Stimulated activated effector memory CD8-positive, alpha-beta T cell treated with anti-CD3 and anti-CD28 coated beads, Interleukin-12 subunit alpha, Interleukin-12 subunit beta, amount 100 ng/mL, for 72 hours (primary cell): ENCODE measurements around the gene TCTA.

Source experiments
- ATAC-seq: fragments of 150-1000 bp; cut with Tn5 transposase; 2 replicates; pipeline ENCODE4 v1.10.0; 2021
- DNase-seq, 2 donors: peaks; one replicate each; pipeline ENCODE4 v3.0.0; 2021 to 2022; ENCODE audit warnings: low spot score in 2 of 2
- H3K27ac Mint-ChIP-seq: one replicate; pipeline ENCODE4 v1.8.0; 2022; ENCODE audit warnings: mild to moderate bottlenecking, mixed read lengths
- H3K36me3 Mint-ChIP-seq: one replicate; pipeline ENCODE4 v1.8.0; 2022; ENCODE audit warnings: mild to moderate bottlenecking, mixed read lengths
- H3K4me1 Mint-ChIP-seq: one replicate; pipeline ENCODE4 v1.8.0; 2022; ENCODE audit warnings: mixed read lengths
- H3K4me3 Mint-ChIP-seq: one replicate; pipeline ENCODE4 v1.8.0; 2022; ENCODE audit warnings: mild to moderate bottlenecking, mixed read lengths
- H3K9me3 Mint-ChIP-seq: one replicate; pipeline ENCODE4 v1.8.0; 2022; ENCODE audit warnings: mixed read lengths

The TCTA gene

DNA sequence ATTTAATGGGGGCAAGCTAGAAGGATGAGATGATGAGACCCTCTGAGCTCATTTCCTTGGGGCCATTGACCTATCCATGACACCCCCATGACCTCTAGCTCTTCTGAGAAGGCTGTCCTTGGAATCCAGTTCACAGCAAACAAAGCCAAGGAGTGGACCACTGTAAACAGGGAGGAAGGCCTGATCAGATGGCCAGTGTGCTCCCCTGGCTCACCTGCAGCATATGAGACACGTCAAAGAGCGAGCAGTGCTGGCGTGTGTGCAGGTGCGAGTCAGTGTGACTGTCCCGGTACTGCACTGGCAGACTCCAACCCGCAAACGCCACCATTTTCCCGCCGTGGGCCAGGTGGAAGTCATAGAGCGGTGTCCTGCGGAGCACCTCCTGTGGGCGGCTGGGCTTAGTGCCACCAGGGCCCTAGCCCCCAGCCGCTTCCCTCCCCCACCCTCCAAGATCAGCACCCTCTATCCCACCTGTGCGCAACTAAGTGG, 9.7 kb downstream of the TCTA start:
- H3K4me1 Mint-ChIP-seq, result peaks cover 46% of the 10 kb centered on the region
- no peak overlapping the region for H3K4me3 Mint-ChIP-seq
- DNase-seq, result no peak
- H3K9me3 Mint-ChIP-seq, result no peaks in the 10 kb centered on the region
- H3K27ac Mint-ChIP-seq, result peak overlapping the region; percentile 38
- H3K36me3 Mint-ChIP-seq, result peaks cover 29% of the 10 kb centered on the region
- ATAC-seq, result no peak

- peak within 1 kb of the TSS; percentile 38 for H3K27ac Mint-ChIP-seq
These were observed 10.4 kb downstream of the TCTA start, which contains the start of gene AMT for GRCh38 chr3:49422379-49423248. Gene AMT (minus strand): TSS chr3:49422473. CDS start chr3:49422450, 23 bp downstream.

GRCh38 chr3:49424816-49425215, 12.6 kb downstream of the TCTA start:
- DNase-seq (no peak), ATAC-seq (no peak)
- no peak overlapping the region for H3K4me3 Mint-ChIP-seq
- peak overlapping the region; percentile 83 for H3K27ac Mint-ChIP-seq
- peaks cover 35% of the 10 kb centered on the region for H3K36me3 Mint-ChIP-seq
- H3K4me1 Mint-ChIP-seq, result peaks cover 40% of the 10 kb centered on the region
- no peaks in the 10 kb centered on the region for H3K9me3 Mint-ChIP-seq

More at GRCh38 chr3:49422379-49423248, 10.4 kb downstream of the TCTA start, which contains the start of gene AMT:
- DNase-seq (no peak), ATAC-seq (no peak)
- H3K4me3 Mint-ChIP-seq, result no peak within 1 kb of the TSS
- H3K36me3 Mint-ChIP-seq, result peaks cover 26% of the 10 kb centered on the region
- H3K4me1 Mint-ChIP-seq, result peaks cover 43% of the 10 kb centered on the region
- no peaks in the 10 kb centered on the region for H3K9me3 Mint-ChIP-seq

- Mint-ChIP-seq H3K9me3 (no peaks in the 10 kb centered on the region), H3K27ac (peak overlapping the region; percentile 96), H3K36me3 (peaks cover 25% of the 10 kb centered on the region), H3K4me1 (peaks cover 25% of the 10 kb centered on the region), H3K4me3 (peak overlapping the region; percentile 90)
- ATAC-seq (no peak), DNase-seq (no peak)
These were observed 15.4 kb downstream of the TCTA start for GRCh38 chr3:49427586-49427985.

DNA sequence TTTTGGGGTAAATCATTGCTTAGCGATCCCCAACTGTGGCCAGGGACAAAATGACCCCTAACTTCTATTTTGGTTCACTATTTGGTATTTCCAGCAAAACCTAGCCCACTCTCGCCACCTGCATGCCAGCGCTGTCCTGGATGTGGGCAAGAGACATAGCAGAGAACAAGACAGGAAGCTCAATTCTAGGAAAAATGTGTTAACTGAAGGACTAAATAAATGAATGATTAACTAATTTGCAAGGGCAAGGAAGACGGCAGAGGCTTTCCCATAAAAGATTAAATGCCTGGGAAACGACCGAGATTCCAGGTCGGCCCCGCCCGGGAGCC, 16.5 kb downstream of the TCTA start:
- DNase-seq (no peak), ATAC-seq (peak; percentile 3)

GRCh38 chr3:49434731-49435130, 22.5 kb downstream of the TCTA start:
- Mint-ChIP-seq H3K9me3 (no peaks in the 10 kb centered on the region), H3K27ac (no peak overlapping the region), H3K4me1 (no peaks in the 10 kb centered on the region), H3K36me3 (peaks cover 1% of the 10 kb centered on the region), H3K4me3 (no peak overlapping the region)
- DNase-seq (no peak), ATAC-seq (no peak)

More for the DNA sequence above, 16.5 kb downstream of the TCTA start:
- Mint-ChIP-seq H3K36me3 (peaks cover 20% of the 10 kb centered on the region), H3K27ac (peak overlapping the region; percentile 96), H3K9me3 (no peaks in the 10 kb centered on the region), H3K4me3 (peak overlapping the region; percentile 90), H3K4me1 (peaks cover 25% of the 10 kb centered on the region)

DNA sequence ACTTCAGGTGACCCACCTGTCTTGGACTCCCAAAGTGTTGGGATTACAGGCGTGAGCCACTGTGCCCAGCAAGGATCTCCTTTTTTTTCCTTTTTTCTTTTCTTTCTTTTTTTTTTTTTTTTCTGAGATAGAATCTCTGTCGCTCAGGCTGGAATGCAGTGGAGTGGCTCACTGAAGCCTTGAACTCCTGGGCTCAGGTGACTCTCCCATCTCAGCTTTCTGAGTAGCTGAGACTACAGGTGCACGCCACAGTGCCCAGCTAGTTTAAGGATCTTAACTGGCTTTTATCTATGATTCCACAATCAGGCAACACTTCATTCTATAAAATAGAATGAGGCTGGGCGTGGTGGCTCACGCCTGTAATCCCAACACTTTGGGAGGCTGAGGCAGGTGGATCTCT, 33.2 kb downstream of the TCTA start:
- no peaks in the 10 kb centered on the region for H3K9me3 Mint-ChIP-seq
- DNase-seq (no peak), ATAC-seq (no peak)
- no peaks in the 10 kb centered on the region for H3K4me1 Mint-ChIP-seq
- H3K36me3 Mint-ChIP-seq, result no peaks in the 10 kb centered on the region
- peak overlapping the region; percentile 82 for H3K27ac Mint-ChIP-seq
- no peak overlapping the region for H3K4me3 Mint-ChIP-seq

DNA sequence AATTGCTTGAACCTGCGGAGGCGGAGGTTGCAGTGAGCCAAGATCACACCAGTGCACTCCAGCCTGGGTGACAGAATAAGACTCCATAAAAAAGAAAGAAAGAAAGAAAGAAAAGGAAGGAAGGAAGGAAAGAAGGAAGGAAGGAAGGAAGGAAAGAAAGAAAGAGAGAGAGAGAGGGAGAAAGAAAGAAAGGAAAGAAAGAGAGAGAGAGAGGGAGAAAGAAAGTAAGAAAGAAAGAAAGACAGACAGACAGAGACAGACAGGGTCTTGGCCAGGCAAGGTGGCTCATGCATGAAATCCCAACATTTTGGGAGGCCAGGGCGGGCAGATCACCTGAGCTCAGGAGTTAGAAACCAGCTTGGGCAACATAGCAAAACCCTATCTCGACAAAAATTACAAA, 41.4 kb downstream of the TCTA start:
- H3K4me3 Mint-ChIP-seq, result no peak overlapping the region
- ATAC-seq (no peak), DNase-seq (no peak)
- no peak overlapping the region for H3K27ac Mint-ChIP-seq
- no peaks in the 10 kb centered on the region for H3K9me3 Mint-ChIP-seq
- no peaks in the 10 kb centered on the region for H3K4me1 Mint-ChIP-seq
- no peaks in the 10 kb centered on the region for H3K36me3 Mint-ChIP-seq

- no peaks in the 10 kb centered on the region for H3K36me3 Mint-ChIP-seq
- H3K4me3 Mint-ChIP-seq, result no peak overlapping the region
- H3K27ac Mint-ChIP-seq, result no peak overlapping the region
- H3K4me1 Mint-ChIP-seq, result no peaks in the 10 kb centered on the region
- H3K9me3 Mint-ChIP-seq, result no peaks in the 10 kb centered on the region
- peak; percentile 45 for ATAC-seq
- no peak for DNase-seq
These were observed 42.2 kb downstream of the TCTA start for GRCh38 chr3:49454458-49454857.

- no peaks in the 10 kb centered on the region for H3K36me3 Mint-ChIP-seq
- H3K4me1 Mint-ChIP-seq, result no peaks in the 10 kb centered on the region
- H3K27ac Mint-ChIP-seq, result peak overlapping the region; percentile 63
- no peak for ATAC-seq
- no peak for DNase-seq
- no peak overlapping the region for H3K4me3 Mint-ChIP-seq
- no peaks in the 10 kb centered on the region for H3K9me3 Mint-ChIP-seq
These were observed 42.9 kb downstream of the TCTA start for GRCh38 chr3:49454898-49455681.

DNA sequence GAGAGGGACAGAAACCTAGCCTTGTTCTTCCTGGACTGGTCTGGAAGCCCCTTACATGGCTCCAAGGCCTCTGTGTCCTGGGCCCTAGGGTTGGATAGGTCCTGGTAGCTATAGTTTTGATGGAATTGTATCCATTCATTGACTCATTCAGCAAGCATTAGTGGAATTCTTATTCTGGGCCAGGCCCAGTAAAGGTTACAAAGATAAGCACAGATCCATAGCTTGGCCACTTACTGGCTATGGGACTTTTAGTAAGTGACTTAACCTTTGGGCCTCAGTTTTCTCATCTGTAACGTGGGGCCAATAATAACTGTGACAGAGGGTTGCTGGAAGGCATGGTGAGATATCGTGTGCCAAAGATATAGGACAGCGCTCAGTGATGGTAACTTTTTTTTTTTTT, 44.2 kb downstream of the TCTA start:
- no peak for DNase-seq
- no peaks in the 10 kb centered on the region for H3K9me3 Mint-ChIP-seq

DNA sequence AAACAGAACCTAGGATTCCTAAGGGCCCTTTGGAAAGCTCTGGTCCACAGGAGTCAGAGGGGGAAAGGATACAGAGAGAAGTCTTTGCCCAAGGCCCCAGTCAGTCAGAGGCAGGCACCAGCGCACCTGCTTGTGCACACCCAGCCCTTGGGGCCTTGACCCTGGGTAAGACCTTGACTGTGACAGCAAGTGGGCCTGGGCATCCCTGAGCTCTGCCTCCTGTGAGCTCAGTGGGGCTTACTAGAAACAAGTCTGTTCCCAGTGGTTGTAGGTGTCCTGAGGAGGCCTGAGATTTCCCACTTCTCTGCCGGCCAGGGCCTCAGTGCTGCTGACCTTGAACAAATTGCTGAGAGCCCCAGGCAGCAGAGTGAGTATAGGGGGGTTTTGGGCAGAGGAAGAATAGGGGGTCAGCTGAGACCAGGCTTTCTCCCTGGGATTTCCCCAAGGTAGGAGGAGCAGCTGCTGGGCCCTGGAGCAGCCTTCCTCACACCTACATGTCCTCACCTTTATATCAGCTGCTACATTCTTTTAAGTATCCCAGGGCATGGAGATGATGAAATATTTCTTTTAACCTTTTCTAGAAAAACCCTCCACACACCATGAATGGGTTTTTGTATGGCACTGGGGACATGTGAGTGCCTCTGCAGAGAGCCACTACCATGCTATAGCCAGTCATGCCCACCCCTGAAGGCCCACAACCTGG, 48.1 kb downstream of the TCTA start:
- Mint-ChIP-seq H3K4me3 (no peak overlapping the region), H3K27ac (peak overlapping the region; percentile 78), H3K36me3 (no peaks in the 10 kb centered on the region), H3K9me3 (no peaks in the 10 kb centered on the region), H3K4me1 (no peaks in the 10 kb centered on the region)
- no peak for DNase-seq
- ATAC-seq, result no peak

More for the DNA sequence above, 44.2 kb downstream of the TCTA start:
- Mint-ChIP-seq H3K4me1 (no peaks in the 10 kb centered on the region), H3K36me3 (no peaks in the 10 kb centered on the region), H3K27ac (no peak overlapping the region), H3K4me3 (no peak overlapping the region)
- no peak for ATAC-seq

DNA sequence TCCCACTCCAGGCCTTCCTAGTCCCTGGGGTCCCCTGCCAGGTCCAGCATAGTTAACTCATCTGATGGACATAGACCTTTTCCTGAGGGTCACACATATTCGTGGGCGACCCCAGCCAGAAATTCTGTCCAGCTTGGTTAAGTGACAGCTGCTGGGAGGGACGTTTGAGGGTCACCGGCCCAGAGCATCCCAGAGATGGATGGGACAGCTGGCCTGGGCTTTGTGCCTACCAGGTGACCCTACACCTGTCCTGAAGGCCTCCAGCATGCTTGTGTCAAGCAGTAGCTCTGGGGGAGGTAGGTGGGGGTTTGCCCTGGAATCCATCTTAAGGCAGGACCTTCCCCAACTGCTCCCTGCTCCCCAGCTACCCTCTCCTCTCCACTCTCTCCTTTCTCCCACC, 48.7 kb downstream of the TCTA start:
- peak overlapping the region; percentile 78 for H3K27ac Mint-ChIP-seq
- H3K4me3 Mint-ChIP-seq, result no peak overlapping the region
- ATAC-seq (no peak), DNase-seq (no peak)
- H3K36me3 Mint-ChIP-seq, result no peaks in the 10 kb centered on the region
- no peaks in the 10 kb centered on the region for H3K9me3 Mint-ChIP-seq
- no peaks in the 10 kb centered on the region for H3K4me1 Mint-ChIP-seq

- no peak for ATAC-seq
- no peak overlapping the region for H3K4me3 Mint-ChIP-seq
These were observed 49.4 kb downstream of the TCTA start for GRCh38 chr3:49461443-49462171.

More at GRCh38 chr3:49461443-49462171, 49.4 kb downstream of the TCTA start:
- no peak for DNase-seq
- Mint-ChIP-seq H3K36me3 (no peaks in the 10 kb centered on the region), H3K27ac (peak overlapping the region; percentile 78), H3K4me1 (no peaks in the 10 kb centered on the region), H3K9me3 (no peaks in the 10 kb centered on the region)
